T follicular helper cell (primary cell): ENCODE measurements around the gene KMO.

Experiments
- DNase-seq: peaks from one replicate; pipeline ENCODE4 v3.0.0-alpha.2; 2020; ENCODE audit warnings: low read depth

KMO gene

DNA sequence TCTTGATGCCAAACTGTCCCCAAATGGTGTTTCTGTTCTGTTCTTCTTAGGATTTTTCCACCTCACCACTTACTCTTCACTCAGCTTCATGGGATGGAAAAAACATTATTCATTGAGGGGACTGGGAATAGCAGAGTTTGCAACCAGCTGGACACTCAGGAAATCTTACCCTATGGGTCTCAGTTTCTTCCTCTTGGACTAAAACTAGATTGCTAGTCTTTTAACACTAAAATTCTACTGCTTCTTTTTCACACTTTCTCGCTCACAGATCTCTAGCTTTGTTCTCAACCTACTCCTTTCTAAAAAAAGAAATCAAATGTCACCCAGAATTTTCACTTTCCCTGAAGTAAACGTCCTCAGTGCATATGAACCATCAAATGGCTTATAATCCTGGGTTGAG, 4.8 kb downstream of the KMO start:
- DNase-seq: no peak

DNA sequence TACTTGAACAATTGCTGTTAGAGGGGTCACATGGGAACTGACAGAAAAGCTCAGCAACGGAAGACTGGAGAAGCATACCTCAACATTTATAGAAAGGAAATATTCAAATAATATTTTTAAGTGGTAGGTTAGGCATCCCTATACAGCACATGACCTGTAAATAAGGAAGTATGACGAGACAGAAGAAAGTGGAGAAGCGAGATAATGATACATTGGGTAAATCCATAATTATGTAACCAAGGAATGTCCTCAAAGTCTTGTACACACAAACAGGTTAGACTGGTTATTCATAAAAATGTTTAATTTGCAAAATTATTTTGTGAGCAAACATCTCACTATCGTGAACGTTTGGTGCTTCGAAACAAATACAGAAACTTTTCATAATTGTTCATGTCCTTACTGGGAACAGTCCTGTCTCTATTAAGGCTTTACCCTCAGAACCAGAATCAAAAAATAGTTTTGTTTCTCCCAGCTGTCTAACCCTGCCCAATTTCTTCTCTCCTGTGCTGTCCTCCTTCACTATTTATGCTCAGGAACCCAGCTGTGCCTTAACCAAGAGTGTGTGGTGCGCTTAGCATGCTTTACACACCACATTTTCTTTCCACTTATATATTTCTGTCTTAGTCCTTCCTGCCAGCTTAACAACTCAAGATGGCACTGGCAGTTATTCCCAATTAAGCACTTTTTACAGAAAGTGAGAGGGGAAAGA, 10.2 kb downstream of the KMO start:
- no peak for DNase-seq

DNA sequence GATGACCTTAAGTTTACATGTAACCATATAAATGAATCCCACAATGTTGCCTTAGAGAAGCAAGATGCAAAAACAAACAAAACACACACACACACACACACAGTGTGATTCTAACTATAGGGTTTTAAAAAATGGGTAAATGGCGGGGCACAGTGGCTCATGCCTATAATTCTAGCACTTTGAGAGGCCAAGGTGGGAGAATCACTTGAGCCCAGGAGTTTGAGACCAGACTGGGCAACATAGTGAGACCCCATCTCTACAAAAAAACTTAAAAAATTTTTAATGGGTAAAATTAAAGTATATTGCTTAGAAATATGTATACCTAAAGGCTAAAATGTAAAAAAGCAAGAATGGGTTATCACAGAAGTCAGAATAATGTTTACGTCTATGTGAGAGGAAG, 15.8 kb downstream of the KMO start:
- DNase-seq: no peak

DNA sequence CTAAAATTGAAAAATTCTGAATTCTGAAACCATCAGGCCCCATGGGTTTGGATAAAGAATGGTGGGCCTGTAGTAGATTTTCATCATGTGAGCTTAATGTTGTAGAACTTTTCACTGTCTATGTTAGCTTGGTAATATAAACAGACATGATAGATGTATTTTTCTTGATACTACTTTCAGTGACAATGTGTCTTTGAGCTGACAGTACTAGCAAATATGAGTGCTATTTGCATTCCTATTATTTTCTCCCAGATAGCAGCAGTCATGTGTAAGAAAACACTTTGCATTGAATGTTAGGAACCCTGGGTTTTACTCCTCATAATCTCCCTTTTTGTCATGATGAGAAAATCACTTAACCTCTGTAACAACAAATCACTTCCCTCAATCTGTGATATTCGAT, 18.1 kb downstream of the KMO start:
- no peak for DNase-seq

DNA sequence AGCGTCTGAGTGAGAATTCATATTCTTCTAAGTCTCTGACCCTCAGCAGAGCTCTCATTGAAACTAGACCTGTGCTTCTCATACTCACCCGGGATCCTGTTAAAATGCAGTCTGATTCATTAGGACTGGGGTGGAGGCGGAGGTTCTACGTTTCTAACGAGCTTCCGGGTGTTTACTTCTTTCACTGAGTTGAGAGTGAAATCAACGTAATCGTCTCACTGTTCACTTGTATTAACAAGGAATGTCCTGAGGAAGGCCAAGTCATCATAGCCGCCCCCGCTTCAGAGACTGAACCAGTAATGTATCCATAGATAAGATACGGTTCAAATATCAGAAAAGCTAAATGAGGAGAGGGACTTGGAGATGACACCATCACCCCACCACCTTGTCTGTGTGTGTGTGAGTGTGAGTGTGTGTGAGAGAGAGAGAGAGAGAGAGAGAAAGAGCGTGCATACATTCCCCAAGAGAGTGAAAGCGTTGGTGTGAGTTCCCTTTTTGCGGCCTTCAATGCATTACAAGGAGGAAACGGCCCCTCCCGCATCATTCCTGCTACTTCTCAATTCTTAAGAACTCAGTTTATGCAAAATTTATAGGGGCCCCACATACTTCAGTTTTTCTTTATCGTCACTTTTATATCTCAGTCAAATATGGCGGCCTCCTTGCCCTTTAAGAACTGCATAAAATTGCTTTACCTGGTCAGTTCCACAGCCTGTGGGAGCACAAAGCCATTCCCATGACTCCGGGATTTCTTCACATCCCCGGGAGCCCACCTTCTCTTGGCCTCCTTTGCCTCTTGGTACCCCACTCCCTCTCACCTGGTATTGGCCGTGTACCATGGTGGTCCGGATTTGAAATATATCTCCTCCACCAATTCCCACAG, 19.8 kb downstream of the KMO start:
- DNase-seq: peak; percentile 10

DNA sequence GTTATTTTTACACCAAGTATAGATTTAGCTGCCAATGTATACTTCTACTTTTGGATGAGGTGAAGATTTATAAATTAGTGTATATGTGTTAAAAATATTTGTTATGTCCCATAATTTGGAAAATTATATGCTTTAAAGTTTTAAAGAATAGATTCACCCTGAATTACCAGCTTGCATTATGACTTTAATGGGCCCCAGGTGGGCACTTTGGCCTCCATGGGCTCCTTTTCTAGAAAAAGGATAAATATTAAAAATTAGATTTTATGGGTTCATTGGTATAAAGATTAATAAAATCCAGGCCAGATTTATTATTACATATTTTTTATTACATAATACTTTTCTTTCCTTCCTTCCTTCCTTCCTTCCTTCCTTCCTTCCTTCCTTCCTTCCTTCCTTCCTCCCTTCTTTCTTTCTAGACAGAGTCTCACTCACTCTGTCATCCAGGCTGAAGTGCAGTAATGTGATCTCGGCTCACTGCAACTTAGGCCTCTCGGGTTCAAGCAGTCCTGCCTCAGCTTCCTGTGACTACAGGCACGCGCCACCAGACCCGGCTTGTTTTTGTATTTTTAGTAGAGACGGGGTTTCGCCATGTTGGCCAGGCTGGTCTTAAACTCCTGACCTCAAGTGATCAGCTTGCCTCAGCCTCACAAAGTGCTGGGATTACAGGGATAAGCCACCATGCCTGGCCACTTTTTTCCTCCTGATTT, 21.9 kb downstream of the KMO start:
- no peak for DNase-seq

DNA sequence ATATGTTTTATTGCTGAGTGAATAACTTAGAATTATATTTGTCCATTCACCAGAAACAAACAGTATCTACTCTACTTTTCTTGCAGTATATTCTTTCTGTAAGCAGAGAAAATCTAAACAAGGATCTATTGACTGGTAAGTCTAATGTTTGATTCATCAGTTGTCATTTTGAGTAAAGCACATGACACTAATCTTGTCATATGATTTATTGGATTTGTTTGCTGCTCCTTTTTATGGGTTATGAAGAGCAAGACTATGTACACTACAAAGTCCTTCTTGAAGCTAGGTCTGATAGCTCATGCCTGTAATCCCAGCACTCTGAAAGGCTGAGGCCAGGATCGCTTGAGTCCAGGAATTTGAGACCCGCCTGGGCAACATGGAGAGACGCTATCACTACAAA, 23.3 kb downstream of the KMO start:
- no peak for DNase-seq

DNA sequence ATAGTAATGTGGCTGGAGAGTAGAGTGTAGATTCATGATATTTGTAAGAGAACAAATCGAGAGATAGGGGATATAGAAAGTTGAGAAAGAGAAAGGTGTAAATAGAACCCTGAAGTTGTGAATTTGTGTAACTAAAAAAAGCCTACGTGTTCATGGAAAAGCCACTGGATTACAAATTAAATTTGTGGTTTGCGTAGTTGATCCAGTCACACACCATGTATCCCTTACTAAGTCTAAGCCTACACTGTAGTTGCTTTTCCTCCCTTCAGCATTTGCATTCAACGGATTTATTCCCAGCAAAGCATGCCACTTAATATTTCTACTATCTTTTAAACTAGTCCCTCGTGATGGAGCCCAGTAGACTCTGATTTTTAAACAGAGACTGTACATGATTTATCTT, 24.9 kb downstream of the KMO start:
- DNase-seq: no peak

DNA sequence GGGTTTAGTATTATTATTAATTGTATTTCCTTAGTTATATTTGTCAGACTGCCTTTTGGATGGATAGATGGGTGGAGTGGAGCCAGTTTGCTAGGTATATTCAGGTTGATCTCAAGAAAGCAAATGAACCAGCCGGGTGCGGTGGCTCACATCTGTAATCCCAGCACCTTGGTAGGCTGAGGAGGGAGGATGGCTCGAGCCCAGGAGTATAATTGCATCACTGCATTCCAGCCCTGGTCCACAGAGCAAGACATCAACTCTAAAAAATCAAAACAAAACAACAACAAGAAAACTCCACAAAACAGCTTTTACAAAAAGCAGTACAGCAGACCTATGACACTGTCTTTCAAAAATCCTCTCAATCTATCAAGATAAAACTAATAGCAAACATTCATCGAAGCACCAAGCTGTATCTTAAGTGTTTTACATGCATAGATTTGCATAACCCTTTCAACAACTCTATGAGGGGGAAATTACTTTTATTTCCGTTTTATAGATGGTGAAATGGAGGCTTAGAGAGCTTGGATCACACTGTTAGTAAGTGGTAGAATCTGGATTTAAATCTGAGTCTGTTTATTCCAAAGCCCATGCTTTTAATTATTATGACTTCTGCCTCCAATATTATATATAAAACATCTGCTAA, 25.5 kb downstream of the KMO start:
- no peak for DNase-seq

DNA sequence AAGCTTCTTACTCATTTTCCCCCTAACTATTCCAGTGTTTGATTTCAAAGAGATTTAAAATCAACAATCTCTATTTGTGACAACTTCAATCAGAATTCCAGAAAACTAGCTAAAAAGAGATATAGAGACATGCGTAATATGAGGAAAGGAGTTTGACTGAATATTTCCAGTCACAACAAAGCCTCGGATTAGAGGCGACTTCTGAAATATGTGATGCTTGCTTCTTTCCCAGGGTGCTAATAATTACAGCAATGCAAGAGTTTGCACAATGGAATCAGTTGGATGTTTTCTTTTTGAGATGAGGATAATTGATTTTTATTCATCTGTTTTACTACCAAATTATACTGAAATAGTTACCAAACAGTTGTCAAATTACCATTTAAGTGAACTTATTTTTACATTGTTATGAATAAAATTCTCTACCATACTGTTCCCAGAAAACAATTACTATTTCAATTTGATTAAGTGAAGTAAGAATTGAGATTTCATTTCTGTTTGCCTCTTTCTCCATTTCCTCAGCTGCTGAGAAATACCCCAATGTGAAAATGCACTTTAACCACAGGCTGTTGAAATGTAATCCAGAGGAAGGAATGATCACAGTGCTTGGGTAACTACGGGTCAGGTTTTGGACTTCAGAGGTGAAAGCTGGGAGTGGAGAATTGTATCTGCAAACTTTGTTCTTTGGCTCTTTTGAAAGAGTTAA, 28.1 kb downstream of the KMO start:
- DNase-seq: no peak

DNA sequence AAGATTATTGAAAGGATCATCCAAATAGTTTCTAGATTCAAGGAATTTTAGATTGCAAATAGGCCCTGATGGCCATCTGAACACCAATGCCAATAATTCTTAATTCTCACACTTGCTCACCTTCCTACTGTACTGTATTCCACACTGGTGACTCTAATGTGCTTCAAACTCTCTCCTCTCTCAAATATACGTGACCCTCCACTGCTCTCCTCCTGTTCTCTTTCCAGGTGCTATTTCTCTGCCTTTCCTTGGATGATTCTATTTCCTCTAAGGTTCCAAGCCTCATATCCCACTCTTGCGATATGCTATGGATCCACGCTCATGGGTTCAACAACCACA, 28.6 kb downstream of the KMO start:
- DNase-seq: no peak

DNA sequence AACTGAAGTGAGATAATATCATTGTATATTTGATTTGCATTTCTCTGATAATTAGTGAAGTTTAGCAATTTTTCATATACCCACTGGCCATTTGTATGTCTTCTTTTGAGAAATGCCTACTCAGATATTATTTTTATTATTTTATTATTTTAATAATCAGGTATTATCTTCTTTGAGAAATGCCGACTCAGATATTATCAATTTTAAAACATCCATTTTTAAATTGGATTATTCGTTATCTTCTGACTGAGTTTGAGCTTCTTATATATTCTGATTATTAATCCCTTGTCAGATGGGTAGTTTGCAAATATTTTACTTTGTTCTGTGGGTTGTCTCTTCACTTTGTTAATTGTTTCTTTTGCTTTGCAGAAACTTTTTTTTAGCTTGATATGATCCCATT, 37.7 kb downstream of the KMO start:
- DNase-seq: no peak

DNA sequence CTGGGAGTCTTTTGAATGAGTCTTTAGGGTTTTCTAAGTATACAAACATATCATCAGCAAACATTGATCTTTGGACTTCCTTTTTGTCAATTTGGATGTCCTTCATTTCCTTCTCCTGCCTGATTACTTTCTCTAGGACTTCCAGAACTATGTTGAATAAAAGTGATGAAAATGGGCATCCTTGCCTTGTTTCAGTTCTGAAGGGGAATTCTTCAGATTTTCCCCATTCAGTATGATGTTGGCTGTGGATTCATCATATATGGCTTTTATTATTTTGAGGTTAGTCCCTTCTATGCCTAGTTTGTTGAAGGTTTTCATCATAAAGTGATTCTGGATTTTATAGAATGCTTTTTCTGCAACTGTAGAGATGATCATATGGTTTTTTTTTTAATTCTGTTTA, 42.0 kb downstream of the KMO start:
- DNase-seq: no peak

DNA sequence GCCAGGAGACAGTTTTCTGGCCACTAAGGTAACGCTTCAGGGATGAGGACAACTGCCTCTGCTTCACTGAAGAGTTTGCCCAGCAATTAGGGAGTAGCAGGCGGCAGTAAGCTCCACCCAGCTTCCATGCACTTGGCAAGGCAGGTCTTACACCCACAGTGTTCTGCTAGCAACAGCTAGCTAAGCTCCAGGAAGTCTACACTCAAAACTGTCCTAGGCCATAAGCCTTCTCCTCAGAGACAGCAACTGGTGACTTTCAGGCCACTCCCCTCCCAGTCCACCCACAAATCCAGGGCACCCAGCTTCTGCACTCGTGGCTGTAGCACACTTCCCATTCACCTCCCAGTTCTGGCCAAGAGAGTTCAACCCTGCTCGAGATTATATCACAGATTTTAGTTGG, 47.3 kb downstream of the KMO start:
- DNase-seq: no peak

DNA sequence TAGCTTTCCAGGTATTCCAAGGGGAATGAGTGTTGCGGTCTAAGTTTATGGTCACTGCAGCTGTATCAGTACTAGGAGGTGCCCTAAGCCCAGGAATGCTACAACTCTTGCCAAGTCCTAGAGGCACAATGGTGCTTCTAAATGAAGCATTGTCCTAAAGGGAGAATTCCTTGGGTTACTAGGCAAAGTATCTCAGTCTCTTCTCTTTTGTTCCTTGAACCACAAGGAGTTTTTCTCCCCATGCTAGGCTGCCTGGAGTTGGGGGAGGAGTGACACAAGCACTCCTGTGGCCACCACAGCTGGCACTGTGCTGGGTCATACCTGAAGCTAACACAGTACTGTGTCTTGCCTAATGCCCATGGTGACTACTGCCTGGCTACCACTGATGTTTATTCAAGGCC, 50.7 kb downstream of the KMO start:
- no peak for DNase-seq

DNA sequence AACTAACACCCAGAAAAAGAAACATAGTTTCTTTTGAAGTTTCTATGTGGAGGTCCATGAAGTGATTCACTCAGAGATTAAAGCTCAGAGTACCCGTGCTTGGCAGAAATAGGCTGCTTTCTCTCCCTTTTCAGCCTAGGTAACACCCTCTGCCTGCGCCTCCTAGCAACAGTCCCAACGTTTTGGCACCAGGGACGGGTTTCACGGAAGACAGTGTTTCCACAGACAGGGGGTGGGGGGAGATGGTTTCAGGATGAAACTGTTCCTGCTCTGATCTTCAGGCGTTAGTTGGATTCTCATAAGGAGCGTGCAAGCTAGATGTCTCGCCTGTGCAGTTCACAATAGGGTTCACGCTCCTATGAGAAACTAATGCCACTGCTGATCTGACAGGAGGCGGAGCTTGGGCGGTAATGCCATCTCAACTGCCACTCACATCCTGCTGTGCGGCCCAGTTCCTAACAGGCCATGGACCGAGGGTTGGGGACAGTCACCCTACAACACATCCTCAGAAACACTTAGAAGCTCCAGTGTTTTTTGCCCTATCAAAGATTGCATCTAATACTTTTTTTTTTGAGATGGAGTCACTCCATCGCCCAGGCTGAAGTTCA, 54.8 kb downstream of the KMO start:
- no peak for DNase-seq

DNA sequence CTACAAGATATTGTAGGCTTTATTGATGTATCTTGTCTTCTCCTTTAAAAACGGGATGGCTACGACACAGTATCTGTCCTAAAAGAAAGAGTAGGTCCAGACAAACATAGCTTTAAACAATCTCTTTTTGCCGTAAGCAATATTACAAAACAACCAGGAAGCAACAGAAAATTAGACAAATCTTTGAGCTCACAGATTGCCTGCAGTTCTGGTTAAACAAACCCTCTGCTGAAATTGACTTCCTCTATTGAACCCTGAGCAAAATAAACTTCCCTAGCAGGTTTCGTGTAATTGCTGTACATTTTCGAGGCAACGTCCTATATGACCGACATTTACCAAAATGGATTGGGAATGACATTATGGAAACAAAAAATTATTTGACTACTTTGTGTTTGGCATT, 57.3 kb downstream of the KMO start:
- DNase-seq: no peak

DNA sequence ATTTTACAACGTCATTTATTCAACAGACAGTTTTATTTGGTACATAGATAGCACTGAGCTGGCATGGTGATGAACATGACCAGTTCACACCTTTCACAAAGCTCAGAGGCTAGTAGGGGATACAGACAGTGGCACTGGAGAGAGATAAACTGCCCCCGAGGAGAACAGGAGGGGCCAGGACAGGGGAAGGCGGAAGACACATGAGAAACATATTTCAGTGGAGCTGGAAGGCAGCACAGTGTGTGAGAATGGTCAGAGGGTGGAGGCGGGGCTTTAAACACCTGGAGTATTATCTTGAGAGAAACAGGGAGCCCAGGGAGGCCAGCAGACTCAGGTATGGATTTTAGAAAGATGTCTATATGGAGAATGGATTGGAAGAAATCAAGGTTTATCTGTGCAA, 58.5 kb downstream of the KMO start:
- no peak for DNase-seq

DNA sequence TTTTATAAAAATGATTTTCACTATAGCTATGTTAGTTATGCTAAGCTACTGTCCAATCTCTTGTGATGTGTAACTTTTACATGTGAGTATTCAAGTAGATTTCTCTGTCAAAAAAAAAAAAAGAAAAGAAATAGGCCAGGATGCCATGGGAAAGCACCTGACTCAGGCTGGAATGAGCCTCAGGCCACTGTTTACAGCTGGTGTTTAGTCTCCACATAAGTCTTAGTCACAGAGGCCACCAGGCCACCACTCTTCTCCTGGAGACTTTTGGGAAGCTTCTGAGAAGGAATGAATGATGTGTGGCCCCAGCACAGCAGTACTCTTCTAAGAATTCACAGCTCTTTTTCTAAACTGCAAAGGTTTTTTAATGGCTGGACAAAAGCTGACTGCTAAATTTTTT, 59.1 kb downstream of the KMO start:
- no peak for DNase-seq

DNA sequence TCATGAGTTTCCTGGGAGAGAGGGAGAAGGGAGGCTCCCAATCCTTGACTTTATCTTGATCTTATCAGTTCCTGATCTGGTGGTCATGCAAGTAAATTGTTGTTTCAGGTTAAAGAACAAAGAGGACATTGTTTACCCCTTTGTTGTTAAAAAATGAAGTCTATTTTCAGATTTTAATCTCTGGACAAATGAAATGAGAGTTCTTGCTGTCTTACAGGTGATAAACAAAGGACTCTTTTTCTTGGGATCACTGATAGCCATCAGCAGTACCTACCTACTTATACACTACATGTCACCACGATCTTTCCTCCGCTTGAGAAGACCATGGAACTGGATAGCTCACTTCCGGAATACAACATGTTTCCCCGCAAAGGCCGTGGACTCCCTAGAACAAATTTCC, 59.6 kb downstream of the KMO start:
- no peak for DNase-seq

DNA sequence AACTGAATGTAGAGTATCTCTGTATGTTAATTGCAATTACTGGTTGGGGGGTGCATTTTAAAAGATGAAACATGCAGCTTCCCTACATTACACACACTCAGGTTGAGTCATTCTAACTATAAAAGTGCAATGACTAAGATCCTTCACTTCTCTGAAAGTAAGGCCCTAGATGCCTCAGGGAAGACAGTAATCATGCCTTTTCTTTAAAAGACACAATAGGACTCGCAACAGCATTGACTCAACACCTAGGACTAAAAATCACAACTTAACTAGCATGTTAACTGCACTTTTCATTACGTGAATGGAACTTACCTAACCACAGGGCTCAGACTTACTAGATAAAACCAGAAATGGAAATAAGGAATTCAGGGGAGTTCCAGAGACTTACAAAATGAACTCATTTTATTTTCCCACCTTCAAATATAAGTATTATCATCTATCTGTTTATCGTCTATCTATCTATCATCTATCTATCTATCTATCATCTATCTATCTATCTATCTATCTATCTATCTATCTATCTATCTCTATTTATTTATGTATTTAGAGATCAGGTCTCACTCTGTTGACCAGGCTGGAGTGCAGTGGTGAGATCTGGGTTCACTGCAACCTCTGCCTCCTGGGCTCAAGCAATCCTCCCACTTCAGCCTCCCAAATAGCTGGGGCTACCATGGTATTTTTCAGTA, 60.2 kb downstream of the KMO start:
- DNase-seq: no peak
